Measurements from ENCODE around the gene FRYL.

GRCh38 chr4:48786549-48786948, 6.5 kb upstream of the FRYL start:
- TF ChIP-seq EZH2phosphoT487 (IDR thresholded peaks at IDR 0.05; ENCODE audit: borderline replicate concordance, low read length), result no peak
- TF ChIP-seq CTCF (conservative IDR thresholded peaks at IDR 0.05; ENCODE audit: low read depth, low read length), result no peak

All from PC-3 (cell line).